Measurements from ENCODE around the gene BRK1.
"Not testable (repeated sequence)": the region's sequence is repeated elsewhere in the genome, so short reads cannot be mapped to it uniquely, and the experiment has no call there.

The BRK1 gene

GRCh38 chr3:10149226-10149625 is 33.8 kb downstream of the BRK1 start:
- DNase-seq = no peak

- no peak for DNase-seq
These were observed 35.5 kb downstream of the BRK1 start for GRCh38 chr3:10150987-10151386.

- DNase-seq = no peak
These were observed 39.1 kb downstream of the BRK1 start for GRCh38 chr3:10154335-10155122.

GRCh38 chr3:10155123-10155472 is 39.6 kb downstream of the BRK1 start:
- no peak for DNase-seq

- no peak for DNase-seq
These were observed 40.2 kb downstream of the BRK1 start for GRCh38 chr3:10155658-10156057.

- DNase-seq = no peak
These were observed 41.6 kb downstream of the BRK1 start for GRCh38 chr3:10157031-10157430.

GRCh38 chr3:10158555-10158954 is 43.1 kb downstream of the BRK1 start:
- not testable (repeated sequence) for DNase-seq

GRCh38 chr3:10160346-10160745 is 44.9 kb downstream of the BRK1 start:
- no peak for DNase-seq

GRCh38 chr3:10160925-10161324 is 45.5 kb downstream of the BRK1 start:
- DNase-seq = no peak

- no peak for DNase-seq
These were observed 46.7 kb downstream of the BRK1 start for GRCh38 chr3:10162185-10162584.

- DNase-seq = not testable (repeated sequence)
These were observed 48.7 kb downstream of the BRK1 start for GRCh38 chr3:10164201-10164545.

GRCh38 chr3:10164546-10165393 is 49.3 kb downstream of the BRK1 start, which contains the start of gene IRAK2:
Gene IRAK2 (plus strand): TSS chr3:10164919. CDS start chr3:10164955, 36 bp downstream.
- peak; percentile 56 to 64 for DNase-seq

- no peak for DNase-seq
These were observed 50.7 kb downstream of the BRK1 start for GRCh38 chr3:10166213-10166604.

- no peak for DNase-seq
These were observed 53.6 kb downstream of the BRK1 start for GRCh38 chr3:10169000-10169496.

- no peak for DNase-seq
These were observed 55.5 kb downstream of the BRK1 start for GRCh38 chr3:10170915-10171478.

GRCh38 chr3:10173095-10173925 is 57.8 kb downstream of the BRK1 start:
- DNase-seq = no peak

- peak; percentile 35 to 83 for DNase-seq
These were observed 58.5 kb downstream of the BRK1 start for GRCh38 chr3:10173926-10174435.

GRCh38 chr3:10175334-10175733 is 59.9 kb downstream of the BRK1 start:
- DNase-seq = not testable (repeated sequence)

- not testable (repeated sequence) for DNase-seq
These were observed 60.7 kb downstream of the BRK1 start for GRCh38 chr3:10176150-10176549.
